Dermis microvascular lymphatic vessel endothelial cell (primary cell): ENCODE measurements around the gene TECTA. TPM values are rescaled to one million over a fixed set of nuclear protein-coding genes. Genes with fewer than 3 reads are reported as not detected.
"Not testable (repeated sequence)": the region's sequence is repeated elsewhere in the genome, so short reads cannot be mapped to it uniquely, and the experiment has no call there.

Experiments used
- DNase-seq, 2 donors: peaks; one replicate each; pipeline versions ENCODE4 v3.0.0 to v3.0.0-alpha.2; 2010; ENCODE audit warnings: low read depth in 2 of 2
- total RNA-seq: library from RNA; depleted of rRNA; stranded (reverse); fragments of >200 nt; gene quantifications from 2 replicates; pipeline ENCODE4 v1.2.1, GENCODE V29; 2014

Gene TECTA
- total RNA-seq, 1 donor from 2014 or later: 0.26 TPM

GRCh38 chr11:121226415-121227263 is 125.6 kb downstream of the TECTA start:
- no peak for DNase-seq

- DNase-seq: no peak
Measured at GRCh38 chr11:121228851-121229250, 127.8 kb downstream of the TECTA start.

GRCh38 chr11:121229495-121230215 is 128.6 kb downstream of the TECTA start:
- DNase-seq: no peak

GRCh38 chr11:121231576-121232278 is 130.7 kb downstream of the TECTA start:
- no peak for DNase-seq

- DNase-seq: no peak
Measured at GRCh38 chr11:121235057-121235456, 134.0 kb downstream of the TECTA start.

- peak in 1 of 2 donors; percentile 2 for DNase-seq
Measured at GRCh38 chr11:121236115-121237001, 135.3 kb downstream of the TECTA start.

GRCh38 chr11:121237247-121237646 is 136.2 kb downstream of the TECTA start:
- not testable (repeated sequence) for DNase-seq

- DNase-seq: peak in 1 of 2 donors; percentile 50
Measured at GRCh38 chr11:121237686-121238658, 136.9 kb downstream of the TECTA start.

GRCh38 chr11:121238956-121239355 is 137.9 kb downstream of the TECTA start:
- no peak for DNase-seq

- DNase-seq: not testable (repeated sequence)
Measured at GRCh38 chr11:121240001-121240400, 139.0 kb downstream of the TECTA start.

GRCh38 chr11:121240650-121241303 is 139.7 kb downstream of the TECTA start:
- DNase-seq: no peak

Other genes starting within 250 kb of the TECTA start
- gene TBCEL, start 77.1 kb upstream of the TECTA start, total RNA-seq: 19.3 and 27.2 TPM in 2 replicates
- 31.7 and 37.5 TPM in 2 replicates for gene SC5D, start 191.5 kb downstream of the TECTA start, total RNA-seq